SH-SY5Y (cell line): ENCODE data around the gene PGBD4.

ENCODE experiments used
- GATA2 ChIP-seq: IDR thresholded peaks from 2 replicates; pipeline ENCODE4 v1.6.1; 2011; ENCODE audit warnings: mild to moderate bottlenecking, low read depth, low read length
- GATA3 ChIP-seq: IDR thresholded peaks from 2 replicates; pipeline ENCODE4 v1.6.1; 2011; ENCODE audit warnings: low read depth, mild to moderate bottlenecking, low read length, moderate library complexity

DNA sequence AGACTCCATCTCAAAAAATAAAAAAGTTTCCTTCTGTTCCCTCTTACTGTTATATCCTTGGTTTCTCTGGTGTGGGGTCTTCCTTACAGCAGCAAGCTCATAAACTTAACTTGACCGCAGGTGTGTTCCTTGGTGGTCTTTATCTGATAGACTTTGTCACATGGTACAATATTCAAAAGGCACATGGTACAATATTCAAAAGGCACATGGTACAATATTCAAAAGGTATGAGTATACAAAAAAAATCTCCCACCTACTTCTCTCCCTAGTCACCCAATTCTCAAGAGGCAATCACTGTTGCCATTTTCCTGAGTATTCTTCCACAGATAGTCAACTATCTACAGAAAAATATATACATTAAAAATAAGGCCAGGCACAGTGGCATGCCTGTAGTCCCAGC lies 4.5 kb downstream of the PGBD4 start:
- TF ChIP-seq GATA3 (no peak), GATA2 (no peak)
